COLO668 (cell line): ENCODE measurements around the gene POU6F2.

Experiments used
- DNase-seq: peaks from one replicate; lab custom pipeline; 2025; ENCODE audit not compliant: unreplicated experiment; lab: John Stamatoyannopoulos, UW

The POU6F2 gene

DNA sequence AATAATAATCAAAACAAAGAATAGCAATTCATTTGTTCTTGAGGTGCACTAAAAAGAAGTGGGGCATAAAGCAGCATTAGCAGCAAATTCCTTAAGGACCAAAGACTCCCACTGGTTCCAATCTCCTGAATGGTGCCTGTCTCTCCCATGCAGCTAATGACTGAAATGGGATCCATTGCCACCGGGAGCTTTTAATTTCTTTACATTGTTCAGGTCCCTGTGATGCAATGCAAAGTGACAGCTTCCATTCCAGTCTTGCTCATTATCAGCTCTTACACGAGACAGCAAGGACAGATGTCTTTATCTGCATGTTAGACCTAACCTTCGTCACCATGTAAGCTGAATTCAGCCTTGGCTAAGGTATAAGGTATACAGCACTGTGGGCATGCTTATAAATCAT, 148.1 kb downstream of the POU6F2 start:
- no peak for DNase-seq

DNA sequence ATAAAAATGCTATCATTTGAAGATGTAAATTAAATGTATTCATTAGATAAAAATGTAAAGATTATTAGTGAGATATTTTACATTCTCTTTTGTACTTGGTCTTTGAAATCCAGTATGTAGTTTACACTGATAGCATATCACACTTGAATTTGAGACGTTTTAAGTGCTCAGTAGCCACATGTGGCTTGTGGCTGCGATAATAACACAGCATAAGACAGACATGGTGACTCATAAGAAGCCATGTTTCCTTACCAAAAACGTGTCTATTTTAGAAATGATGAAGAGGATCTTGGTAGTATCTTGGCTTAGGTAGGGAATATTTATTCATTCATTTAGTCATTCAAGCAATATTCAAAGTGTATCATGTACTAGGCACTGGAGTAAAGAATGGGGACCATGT, 149.3 kb downstream of the POU6F2 start:
- no peak for DNase-seq

DNA sequence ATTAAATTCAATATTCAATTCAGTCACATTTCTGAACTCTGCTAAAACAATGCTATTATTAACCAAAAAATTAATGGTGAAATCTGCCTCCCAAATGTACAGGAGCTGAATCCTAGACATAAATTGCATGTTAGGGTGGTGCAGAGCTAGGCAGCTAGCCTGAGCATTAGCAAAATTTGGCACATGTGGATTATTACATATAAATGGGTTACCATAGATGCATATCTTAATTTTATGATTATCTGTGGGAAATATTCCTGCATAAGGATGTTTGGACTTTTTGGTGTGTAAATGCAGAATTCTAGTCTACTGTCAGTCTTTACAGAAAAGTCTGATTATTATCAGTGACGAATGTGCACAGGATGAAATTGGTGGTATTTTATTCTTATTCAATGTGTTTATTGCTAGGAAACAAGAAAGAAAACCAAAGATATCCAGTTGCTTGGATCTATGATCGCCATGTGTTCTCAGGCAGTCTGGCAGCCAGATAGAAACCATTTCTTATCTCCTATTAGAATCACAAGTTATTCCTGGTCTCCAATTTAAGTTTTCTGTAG, 150.7 kb downstream of the POU6F2 start:
- no peak for DNase-seq

DNA sequence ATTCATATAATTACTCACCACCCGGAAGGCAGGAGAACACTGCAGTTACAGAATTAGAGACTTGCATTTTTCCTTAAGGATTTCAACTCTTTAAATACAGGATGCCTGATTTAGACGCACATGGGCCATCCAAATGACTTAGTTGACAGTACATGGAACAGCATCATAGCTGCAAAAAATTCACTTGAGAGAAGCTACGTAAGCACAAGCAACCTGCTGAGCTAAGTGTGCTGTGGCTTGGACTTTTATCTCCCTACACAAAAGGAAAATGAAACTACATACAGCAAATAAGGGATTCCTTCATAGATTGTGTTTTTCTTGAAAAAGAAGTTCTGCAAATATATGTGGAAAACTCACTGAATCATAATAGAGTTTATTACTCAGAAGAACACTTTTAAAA, 152.6 kb downstream of the POU6F2 start:
- peak; percentile 25 for DNase-seq

DNA sequence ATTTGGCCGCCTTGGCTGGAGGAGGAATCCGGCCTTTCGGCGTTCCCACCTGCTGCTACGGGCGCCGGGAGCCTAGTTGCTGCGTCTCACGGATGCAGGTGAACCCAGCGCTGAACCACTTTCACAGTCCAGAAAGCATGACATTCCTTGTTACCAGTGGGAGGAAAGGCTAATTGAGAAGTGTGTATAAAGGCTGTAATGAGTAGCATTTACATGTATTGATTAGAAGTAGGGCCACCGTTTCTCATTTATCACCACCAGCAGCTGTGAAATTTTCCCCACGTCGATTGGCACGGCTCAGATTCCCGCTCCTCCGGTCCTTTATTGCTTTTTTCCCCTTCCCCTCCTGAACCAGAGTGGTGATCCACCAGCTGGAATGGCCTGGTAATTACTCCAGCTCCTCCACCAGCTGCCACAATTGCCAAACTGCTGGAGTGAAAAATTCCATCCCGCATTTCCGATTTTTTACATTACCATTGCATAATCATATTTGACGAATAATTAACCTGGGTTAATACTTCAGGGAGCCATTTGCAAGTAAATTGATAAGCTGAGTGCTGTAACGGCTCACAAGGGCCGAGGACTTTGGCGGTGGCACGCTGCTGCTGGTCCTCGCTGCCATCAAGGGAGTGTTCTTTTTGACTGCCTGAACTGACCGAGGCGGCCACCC, 153.3 kb downstream of the POU6F2 start:
- DNase-seq = peak; percentile 87

DNA sequence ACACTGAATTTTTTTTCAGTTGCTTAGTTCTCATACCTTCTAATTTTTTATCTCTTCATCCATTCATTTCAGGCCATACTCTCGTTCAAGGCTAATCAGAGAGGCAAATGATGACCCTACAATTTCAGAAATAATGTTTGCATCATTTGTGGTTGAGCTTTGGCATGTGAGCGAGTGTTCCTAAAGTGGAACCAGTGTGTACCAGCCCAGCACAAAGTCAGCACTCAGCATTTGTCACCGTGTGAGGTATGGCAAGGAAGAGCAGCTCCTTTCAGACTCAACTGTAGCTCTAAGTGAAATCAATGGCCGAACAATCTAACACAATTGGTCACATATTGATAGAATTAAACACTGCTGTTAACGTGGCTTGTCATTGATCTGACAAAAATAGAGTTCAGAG, 154.6 kb downstream of the POU6F2 start:
- DNase-seq = no peak

DNA sequence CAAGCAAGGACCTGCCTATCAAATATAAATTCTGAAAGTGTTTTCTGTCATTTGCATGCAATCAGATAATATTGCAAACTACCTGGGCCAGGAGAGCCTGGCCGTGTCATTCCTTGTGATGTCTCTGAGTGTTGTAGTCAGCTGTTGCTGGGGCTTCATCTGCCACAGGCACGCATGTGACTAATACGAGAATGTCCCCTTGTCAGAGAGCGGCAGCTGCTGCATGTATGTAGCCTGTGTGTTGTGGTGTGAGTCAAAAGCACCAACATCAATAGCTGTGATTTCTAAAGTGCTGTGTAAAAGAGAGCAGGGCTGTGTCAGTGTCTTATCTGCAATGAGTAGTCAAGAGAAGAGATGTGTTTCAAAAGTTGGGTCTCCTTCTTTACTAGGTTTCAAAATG, 155.4 kb downstream of the POU6F2 start:
- no peak for DNase-seq

DNA sequence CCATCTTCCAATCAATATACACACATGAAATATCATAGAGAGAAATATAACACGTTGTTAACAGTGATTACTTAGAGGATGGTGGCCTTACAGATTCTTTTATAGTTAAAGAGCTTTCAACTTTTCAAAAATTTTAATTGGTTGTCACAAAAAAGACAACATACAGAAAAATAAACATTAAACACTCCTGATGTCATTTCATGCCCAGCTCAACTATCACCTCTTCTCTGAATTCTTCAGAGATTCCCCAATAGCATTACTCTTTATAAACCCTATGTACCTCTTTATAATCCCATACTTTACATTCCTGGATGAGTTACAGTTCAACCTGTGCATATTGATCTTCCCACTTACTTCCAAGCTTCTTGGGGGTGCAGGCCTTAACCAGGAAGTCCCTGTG, 159.8 kb downstream of the POU6F2 start:
- no peak for DNase-seq

DNA sequence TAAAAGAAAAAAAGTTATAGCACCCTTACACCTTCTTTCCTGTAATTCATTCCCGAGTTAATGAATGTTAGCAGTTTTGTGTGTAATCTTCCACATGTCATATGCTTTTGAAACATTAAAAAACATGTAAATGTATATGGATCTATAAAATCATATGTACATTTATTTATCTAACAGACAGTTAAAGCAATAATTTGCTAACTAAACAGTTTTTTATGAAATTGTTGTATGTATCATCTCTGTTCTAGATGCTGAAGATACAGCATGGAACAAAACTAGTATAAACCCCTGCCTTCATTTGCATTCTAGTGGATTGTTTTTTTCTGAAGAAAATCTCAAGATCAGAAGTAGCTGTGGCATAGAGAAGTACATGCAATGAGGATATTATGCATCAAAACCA, 165.0 kb downstream of the POU6F2 start:
- no peak for DNase-seq

DNA sequence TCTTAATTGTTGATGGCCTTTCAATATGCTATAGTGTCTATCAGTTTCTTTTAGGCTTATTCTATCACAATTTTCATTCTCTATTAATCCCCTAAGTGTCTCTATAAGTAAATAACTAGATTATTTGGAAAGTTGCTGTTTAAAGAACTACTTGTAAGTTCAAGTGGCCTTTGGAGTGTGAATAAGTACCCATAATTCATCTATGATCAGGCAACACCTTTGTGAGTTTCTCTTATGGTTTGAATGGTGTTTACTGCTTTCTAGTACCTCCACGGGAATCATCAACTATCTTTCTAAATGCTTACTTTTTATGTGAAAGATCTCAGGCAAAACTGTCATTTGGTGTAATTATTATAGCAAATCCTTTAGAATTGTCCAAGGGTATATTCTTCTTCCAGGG, 166.7 kb downstream of the POU6F2 start:
- no peak for DNase-seq

DNA sequence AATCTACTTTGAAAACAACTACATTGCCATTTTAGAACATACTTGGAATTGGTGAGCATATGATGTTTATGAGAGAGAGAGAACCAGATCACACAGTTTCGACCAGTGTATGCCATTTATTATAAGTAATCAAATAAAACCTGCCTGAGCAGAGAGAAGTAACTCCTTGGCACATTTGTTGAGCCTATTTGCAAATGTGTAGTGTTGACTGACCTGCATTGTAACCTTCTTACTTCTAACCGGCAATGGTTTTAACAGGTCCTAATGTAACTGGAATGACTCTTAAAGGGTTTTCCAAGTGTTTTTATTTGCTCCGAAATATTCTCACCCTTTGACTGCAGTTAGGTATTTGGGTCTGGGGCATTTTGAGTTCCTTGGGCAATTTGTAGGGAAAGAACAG, 167.6 kb downstream of the POU6F2 start:
- DNase-seq = no peak

DNA sequence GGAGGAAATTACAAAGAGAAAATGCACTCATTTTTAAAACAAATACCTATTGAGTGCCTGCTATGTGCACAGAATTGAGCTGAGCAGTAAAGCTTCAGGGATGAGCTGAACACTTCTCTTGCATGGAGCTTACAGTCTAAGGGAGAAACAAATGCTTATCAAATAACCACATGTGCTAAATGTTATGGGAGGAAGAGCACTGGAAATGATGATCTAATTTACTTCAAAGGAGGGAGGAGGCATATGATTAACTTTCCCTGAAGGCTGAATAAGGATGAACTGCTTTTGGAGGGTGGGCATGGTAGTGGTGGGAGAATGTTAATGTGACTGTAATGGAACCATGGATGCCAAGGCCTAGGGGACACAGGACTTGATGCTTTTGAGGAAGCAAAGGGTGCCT, 168.2 kb downstream of the POU6F2 start:
- no peak for DNase-seq

DNA sequence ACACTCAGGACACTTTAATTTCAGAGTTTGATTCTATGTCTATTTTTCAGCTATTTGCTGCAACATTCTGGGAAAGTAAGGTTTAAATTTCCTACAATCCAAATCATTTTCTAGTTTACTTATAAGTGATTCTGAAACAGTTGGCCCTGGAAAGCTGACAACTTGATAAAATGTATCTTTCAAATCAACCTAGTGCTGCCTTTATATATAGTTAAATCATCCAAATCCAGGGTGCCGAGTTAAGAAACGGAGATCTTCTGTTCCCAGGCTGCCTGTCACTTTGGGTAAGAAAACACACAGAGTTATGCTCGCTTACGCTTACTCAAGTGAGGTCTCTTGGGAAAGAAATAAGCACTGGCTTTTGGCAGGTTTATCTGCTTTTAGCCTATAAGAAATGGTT, 175.0 kb downstream of the POU6F2 start:
- no peak for DNase-seq

DNA sequence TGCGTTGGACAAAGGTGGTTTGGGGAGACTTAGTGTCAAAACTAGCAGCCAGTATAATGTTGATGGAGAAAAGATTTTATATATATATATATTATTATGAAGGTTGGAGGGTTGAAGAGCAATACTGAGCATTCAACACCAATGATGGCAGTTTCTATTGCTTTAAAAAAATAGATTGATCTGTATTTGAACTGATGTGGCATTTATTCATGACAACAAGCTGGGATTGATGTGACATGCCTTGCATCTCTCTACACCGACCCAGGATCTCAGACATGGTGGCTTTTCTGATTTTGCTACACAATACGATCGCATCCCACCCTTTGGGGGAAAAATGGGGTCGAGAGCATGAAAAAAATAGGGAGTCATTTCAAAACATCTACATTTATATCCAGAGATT, 175.4 kb downstream of the POU6F2 start:
- no peak for DNase-seq

DNA sequence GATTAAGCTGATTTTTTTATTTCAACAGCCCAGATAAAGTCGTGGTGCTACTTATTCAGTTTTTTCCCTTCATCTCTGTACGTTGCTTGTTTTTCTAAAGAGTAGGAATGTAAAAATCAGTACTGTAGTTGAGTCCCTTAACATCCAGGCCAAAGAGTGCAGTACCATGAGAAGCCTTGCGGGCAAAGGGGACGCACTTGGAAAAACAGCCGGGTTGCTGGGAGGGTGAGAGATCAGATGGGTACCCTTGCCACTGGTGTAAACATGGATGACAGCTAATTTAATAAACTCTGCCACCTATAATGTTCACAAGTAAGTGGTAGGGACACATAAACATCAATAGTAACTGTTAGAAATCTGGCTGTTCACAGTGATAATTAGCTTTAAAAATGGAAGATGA, 175.9 kb downstream of the POU6F2 start:
- no peak for DNase-seq

DNA sequence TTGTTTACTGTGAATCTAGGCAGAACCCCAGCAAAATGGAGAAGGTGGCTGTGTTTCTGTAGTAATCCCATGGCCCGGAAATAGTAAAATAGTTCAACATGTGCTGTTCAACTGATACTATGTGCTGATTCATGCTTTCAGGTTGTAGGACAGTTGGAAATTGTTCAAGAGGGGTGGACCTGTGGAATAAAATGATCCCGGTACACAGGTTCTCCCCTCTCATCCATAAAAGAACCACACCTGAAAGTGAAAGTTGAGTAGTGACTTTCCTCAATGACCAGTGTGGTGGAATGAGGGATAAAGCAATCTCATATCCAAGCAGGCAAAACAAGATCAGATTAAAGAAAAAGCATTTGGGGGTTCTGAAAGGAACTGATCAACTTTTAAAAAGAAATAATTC, 177.1 kb downstream of the POU6F2 start:
- DNase-seq = no peak

DNA sequence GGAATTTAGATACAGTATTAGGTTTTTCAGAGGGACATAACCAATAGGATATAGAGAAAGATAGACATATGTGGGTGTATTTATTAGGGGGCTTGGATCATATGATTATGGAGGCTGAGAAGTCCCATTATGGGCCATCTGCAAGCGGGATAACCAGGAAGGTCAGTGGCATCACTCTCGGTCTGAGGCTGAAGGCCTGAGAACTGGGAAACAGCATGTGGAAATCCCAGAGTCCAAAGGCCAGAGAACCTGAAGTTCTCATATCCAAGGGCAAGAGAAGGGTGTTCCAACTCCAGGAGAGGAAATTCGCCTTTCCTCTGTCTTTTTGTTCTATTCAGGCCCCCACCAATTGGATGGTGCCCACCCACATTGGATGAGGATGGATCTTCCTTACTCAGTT, 180.7 kb downstream of the POU6F2 start:
- no peak for DNase-seq

DNA sequence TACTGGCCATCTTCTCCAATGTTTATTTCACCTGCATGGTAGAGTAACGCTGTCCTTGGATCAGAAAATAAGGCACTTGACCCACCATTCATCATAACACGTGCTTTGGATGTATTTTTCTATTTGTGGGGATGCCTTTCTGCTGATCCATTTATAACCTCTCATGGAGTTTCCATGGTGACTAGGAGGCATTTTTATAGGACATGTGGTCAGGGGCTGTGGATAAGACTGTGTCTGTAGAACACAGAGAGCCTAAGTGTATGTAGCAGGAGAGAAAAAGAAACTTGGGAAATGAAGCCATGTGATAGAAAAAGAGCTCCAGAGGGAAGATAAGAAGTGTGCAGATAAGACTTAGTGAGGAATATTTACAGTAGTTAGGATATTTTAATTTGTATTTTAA, 184.2 kb downstream of the POU6F2 start:
- no peak for DNase-seq

DNA sequence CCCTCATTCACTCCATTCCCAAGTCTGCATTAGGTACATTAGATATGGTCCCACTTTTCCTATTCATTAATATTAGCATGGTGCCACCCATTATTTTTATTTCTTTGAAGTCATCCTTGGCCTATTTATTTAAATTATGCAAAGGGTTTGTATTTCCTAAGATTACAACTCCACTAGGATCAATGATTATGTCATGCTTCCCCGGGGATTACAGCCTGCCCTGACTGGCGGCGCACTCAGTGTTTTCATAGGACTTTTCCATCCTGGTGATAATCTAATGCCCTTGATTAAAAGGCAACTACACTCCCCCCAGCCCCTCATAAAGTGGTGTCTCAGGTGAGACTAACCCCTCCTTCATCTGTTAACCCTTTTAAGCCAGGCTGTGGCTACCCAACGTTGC, 187.2 kb downstream of the POU6F2 start:
- no peak for DNase-seq

DNA sequence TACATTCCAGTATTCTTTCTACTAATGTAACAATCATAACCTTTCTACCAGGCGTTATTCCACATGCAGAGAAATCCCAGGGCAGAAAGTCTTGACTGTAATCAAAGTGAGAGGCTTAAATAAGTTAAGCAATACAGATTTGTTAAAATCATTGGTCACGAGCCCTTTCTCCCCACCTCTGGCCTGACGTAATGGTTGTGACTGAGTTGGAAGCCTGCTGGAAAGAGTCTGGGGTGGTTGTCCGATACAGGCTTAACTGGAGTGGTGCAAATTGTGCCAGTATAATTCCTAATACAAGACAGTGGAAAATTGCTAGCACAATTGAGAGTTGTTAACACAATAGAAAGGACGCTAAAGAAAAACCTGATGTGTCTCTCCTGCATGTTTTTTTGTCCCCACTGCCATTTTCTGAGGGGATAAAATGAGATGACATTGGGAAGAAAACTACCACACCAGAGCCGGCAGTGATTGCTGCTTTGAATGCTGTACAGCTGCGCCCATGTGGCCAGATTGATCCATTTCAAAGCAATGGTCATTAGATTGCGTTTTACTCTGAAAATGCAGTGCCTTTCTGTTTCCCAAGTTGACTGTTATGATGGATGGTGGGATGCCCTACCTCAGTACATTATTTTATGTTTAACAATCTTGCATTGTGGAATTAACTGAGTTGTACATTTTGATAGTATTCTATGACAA, 190.8 kb downstream of the POU6F2 start:
- DNase-seq = no peak

DNA sequence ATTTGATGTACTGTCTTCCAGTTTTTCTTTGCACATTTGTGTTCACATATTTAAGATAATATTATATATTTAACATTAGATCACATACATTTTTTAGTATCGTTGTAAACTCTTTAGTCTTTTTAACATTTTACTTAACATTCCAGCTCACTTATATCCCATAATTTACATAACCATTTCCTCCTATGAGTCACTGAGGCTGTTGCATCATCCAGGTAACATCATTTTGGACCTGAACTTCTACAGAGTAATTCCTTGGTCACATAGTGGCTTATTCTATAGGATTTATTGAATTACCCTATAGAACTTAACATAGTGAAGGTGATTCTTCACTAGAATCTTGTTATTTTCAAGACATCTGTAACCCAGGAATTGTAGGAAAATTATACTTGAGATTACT, 194.4 kb downstream of the POU6F2 start:
- DNase-seq = no peak

DNA sequence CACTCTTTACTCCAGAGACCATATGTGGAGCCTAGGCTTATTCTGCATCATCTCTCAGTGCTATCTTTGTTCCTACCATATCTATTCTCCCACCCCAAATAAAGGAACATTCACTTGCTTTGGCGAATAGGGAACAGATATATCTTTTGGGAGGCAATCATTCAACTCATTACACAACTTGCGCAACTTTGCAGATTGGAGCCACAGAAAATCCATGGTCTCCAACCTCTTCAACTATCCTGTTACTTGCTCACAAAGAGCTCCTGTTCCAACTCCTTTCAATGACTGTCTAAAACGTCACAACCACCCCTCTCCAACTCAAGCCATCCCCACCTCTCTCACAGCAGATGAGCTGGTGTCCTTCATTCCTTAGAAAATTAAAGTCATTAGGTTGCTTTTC, 203.7 kb downstream of the POU6F2 start:
- no peak for DNase-seq

DNA sequence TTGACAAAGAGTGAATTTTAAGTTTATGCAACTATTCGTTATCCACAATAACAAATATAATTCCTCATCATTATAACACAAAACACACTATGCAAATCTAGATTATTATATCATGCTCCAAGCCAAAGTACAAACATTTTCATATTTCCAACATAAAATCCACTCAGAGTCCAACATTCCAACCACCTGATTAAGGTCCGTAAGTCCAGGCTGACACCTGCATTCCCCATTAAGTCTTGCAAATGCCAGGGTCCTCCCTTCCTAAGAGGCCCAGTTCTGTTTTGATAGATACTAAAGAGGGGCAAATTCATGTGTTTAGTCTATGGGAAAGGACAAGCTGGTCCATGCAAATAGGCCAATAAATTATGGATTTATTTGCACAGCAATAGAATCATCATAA, 206.1 kb downstream of the POU6F2 start:
- no peak for DNase-seq
